ENCODE data around the gene NPNT. TPM values are rescaled to one million over a fixed set of nuclear protein-coding genes. Genes with fewer than 3 reads are reported as not detected.

Gene NPNT
- polyA plus RNA-seq, 1 of the 3 experiments (the other 2 are of a cell fraction) = not detected

DNA sequence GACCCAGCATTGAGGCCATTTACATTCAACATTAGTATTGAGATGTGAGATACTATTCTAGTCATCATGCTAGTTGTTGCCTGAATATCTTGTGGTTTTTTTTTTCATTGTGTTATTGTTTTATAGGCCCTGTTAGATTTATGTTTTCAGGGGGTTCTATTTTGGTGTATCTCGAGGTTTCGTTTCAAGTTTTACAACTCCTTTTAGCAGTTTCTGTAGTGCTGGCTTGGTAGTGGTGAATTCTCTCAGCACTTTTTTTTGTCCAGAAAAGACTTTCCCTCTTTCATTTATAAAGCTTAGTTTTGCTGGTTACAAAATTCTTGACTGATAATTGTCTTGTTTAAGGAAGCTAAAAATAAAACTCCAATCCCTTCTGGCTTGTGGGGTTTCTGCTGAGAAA, 115.5 kb downstream of the NPNT start:
- Histone ChIP-seq H3K79me2 (ENCODE audit: insufficient read depth) (no peaks in the 10 kb centered on the region), H3K4me1 (ENCODE audit: control insufficient read depth in 1 of 2, insufficient read depth in 2 of 2, low read depth in 1 of 2, low read length in 1 of 2) (no peaks in the 10 kb centered on the region), H2AFZ (ENCODE audit: low read depth) (no peak overlapping the region), H3K27ac (ENCODE audit: low read depth in 2 of 2, low read length in 1 of 2) (no peak overlapping the region), H3K27me3 (ENCODE audit: insufficient read depth) (no peaks in the 10 kb centered on the region), H3K9ac (no peak overlapping the region), H3K4me3 (ENCODE audit: low read depth in 2 of 2, low read length in 1 of 2) (no peak overlapping the region), H3K9me2 (no peaks in the 10 kb centered on the region), H3K36me3 (replicated peaks in 1 of 2; ENCODE audit: control insufficient read depth in 1 of 2, insufficient read depth in 2 of 2, low read length in 1 of 2) (no peaks in the 10 kb centered on the region), H3K9me3 (no peaks in the 10 kb centered on the region), H3F3A (replicated peaks; ENCODE audit: insufficient read depth) (no peaks in the 10 kb centered on the region), H3K4me2 (no peak overlapping the region), H4K20me1 (ENCODE audit: insufficient read depth) (no peaks in the 10 kb centered on the region)
- TF ChIP-seq, protein P1, sequence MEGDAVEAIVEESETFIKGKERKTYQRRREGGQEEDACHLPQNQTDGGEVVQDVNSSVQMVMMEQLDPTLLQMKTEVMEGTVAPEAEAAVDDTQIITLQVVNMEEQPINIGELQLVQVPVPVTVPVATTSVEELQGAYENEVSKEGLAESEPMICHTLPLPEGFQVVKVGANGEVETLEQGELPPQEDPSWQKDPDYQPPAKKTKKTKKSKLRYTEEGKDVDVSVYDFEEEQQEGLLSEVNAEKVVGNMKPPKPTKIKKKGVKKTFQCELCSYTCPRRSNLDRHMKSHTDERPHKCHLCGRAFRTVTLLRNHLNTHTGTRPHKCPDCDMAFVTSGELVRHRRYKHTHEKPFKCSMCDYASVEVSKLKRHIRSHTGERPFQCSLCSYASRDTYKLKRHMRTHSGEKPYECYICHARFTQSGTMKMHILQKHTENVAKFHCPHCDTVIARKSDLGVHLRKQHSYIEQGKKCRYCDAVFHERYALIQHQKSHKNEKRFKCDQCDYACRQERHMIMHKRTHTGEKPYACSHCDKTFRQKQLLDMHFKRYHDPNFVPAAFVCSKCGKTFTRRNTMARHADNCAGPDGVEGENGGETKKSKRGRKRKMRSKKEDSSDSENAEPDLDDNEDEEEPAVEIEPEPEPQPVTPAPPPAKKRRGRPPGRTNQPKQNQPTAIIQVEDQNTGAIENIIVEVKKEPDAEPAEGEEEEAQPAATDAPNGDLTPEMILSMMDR (IDR thresholded peaks at IDR 0.05) = no peak
- TF ChIP-seq EZH2phosphoT487 (IDR thresholded peaks at IDR 0.05; ENCODE audit: borderline replicate concordance, low read depth) (no peak), JUND (IDR thresholded peaks at IDR 0.05) (no peak), FOXJ3 (CRISPR knock-in tag; IDR thresholded peaks at IDR 0.05) (no peak), YY1 (IDR thresholded peaks at IDR 0.05; ENCODE audit: low read depth) (no peak), ELF1 (IDR thresholded peaks at IDR 0.05) (no peak), SMC3 (IDR thresholded peaks at IDR 0.05; ENCODE audit: low read depth, low read length) (no peak), NFIC (IDR thresholded peaks at IDR 0.05; ENCODE audit: borderline replicate concordance) (no peak), GABPA (IDR thresholded peaks at IDR 0.05; ENCODE audit: low read depth) (no peak), MXI1 (IDR thresholded peaks at IDR 0.05; ENCODE audit: low read depth, low read length) (no peak), TCF12 (IDR thresholded peaks at IDR 0.05) (no peak), FOSL2 (IDR thresholded peaks at IDR 0.05; ENCODE audit: borderline replicate concordance, low read depth) (no peak)
- TF ChIP-seq, protein P2, sequence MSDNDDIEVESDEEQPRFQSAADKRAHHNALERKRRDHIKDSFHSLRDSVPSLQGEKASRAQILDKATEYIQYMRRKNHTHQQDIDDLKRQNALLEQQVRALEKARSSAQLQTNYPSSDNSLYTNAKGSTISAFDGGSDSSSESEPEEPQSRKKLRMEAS (IDR thresholded peaks at IDR 0.05; ENCODE audit: low read depth) = no peak
- TF ChIP-seq, protein P3, sequence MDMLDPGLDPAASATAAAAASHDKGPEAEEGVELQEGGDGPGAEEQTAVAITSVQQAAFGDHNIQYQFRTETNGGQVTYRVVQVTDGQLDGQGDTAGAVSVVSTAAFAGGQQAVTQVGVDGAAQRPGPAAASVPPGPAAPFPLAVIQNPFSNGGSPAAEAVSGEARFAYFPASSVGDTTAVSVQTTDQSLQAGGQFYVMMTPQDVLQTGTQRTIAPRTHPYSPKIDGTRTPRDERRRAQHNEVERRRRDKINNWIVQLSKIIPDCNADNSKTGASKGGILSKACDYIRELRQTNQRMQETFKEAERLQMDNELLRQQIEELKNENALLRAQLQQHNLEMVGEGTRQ (IDR thresholded peaks at IDR 0.05; ENCODE audit: borderline replicate concordance, low read depth, low read length) = no peak
- TF ChIP-seq, protein P4, sequence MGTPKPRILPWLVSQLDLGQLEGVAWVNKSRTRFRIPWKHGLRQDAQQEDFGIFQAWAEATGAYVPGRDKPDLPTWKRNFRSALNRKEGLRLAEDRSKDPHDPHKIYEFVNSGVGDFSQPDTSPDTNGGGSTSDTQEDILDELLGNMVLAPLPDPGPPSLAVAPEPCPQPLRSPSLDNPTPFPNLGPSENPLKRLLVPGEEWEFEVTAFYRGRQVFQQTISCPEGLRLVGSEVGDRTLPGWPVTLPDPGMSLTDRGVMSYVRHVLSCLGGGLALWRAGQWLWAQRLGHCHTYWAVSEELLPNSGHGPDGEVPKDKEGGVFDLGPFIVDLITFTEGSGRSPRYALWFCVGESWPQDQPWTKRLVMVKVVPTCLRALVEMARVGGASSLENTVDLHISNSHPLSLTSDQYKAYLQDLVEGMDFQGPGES (IDR thresholded peaks at IDR 0.05; ENCODE audit: low read depth, low read length) = no peak
- 8% methylated on average over 2 of the region's 2 CpGs for WGBS (ENCODE audit: low lambda C conversion rate)
- CTCF ChIA-PET = interaction anchor here (1.0 kb wide), 1 partner anchor 35 kb away, joined by 3 read pairs; no protein-coding TSS in a partner anchor
- no peak for DNase-seq
- POLR2A ChIA-PET = no interaction called here

DNA sequence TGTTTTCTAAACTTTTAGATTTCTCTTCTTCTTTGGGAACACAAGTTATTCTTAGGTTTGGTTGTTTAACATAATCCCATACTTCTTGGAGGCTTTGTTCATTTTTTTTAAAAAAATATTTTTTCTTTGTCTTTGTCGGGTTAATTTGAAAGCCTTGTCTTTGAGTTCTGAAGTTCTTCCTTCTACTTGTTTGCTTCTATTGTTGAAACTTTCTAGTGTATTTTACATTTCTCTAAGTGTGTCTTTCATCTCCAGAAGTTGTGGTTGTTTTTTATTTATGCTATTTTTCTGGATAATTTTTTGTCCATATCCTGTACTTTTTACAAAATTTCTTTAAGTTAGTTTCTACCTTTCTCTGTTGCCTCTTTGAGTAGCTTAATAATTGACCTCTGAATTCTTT, 116.1 kb downstream of the NPNT start:
- Histone ChIP-seq H2AFZ (ENCODE audit: low read depth) (no peak overlapping the region), H3K27me3 (ENCODE audit: insufficient read depth) (no peaks in the 10 kb centered on the region), H4K20me1 (ENCODE audit: insufficient read depth) (no peaks in the 10 kb centered on the region), H3K4me1 (ENCODE audit: control insufficient read depth in 1 of 2, insufficient read depth in 2 of 2, low read depth in 1 of 2, low read length in 1 of 2) (no peaks in the 10 kb centered on the region), H3K4me2 (no peak overlapping the region), H3K4me3 (ENCODE audit: low read depth in 2 of 2, low read length in 1 of 2) (no peak overlapping the region), H3K79me2 (ENCODE audit: insufficient read depth) (no peaks in the 10 kb centered on the region), H3F3A (replicated peaks; ENCODE audit: insufficient read depth) (no peaks in the 10 kb centered on the region), H3K27ac (ENCODE audit: low read depth in 2 of 2, low read length in 1 of 2) (no peak overlapping the region), H3K9me2 (no peaks in the 10 kb centered on the region), H3K9me3 (no peaks in the 10 kb centered on the region), H3K36me3 (replicated peaks in 1 of 2; ENCODE audit: control insufficient read depth in 1 of 2, insufficient read depth in 2 of 2, low read length in 1 of 2) (no peaks in the 10 kb centered on the region), H3K9ac (no peak overlapping the region)
- DNase-seq = no peak
- 55% methylated on average over 1 of the region's 1 CpG for WGBS (ENCODE audit: low lambda C conversion rate)
- ChIA-PET POLR2A (no interaction called here), CTCF (interaction anchor here (0.7 to 1.0 kb wide), 2 partner anchors 35 to 1608 kb away, joined by 3 read pairs; no protein-coding TSS in a partner anchor)
- TF ChIP-seq MEF2A (IDR thresholded peaks at IDR 0.05; ENCODE audit: borderline replicate concordance, low read depth) = no peak
- TF ChIP-seq GATA2 (CRISPR knock-in tag; IDR thresholded peaks at IDR 0.05) = no peak
- no peak for TF ChIP-seq TEAD4 (IDR thresholded peaks at IDR 0.05; ENCODE audit: borderline replicate concordance, insufficient read depth)
- TF ChIP-seq, protein P5, sequence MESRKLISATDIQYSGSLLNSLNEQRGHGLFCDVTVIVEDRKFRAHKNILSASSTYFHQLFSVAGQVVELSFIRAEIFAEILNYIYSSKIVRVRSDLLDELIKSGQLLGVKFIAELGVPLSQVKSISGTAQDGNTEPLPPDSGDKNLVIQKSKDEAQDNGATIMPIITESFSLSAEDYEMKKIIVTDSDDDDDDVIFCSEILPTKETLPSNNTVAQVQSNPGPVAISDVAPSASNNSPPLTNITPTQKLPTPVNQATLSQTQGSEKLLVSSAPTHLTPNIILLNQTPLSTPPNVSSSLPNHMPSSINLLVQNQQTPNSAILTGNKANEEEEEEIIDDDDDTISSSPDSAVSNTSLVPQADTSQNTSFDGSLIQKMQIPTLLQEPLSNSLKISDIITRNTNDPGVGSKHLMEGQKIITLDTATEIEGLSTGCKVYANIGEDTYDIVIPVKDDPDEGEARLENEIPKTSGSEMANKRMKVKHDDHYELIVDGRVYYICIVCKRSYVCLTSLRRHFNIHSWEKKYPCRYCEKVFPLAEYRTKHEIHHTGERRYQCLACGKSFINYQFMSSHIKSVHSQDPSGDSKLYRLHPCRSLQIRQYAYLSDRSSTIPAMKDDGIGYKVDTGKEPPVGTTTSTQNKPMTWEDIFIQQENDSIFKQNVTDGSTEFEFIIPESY (IDR thresholded peaks at IDR 0.05; ENCODE audit: borderline replicate concordance, low read depth) = no peak
- TF ChIP-seq, protein P6, sequence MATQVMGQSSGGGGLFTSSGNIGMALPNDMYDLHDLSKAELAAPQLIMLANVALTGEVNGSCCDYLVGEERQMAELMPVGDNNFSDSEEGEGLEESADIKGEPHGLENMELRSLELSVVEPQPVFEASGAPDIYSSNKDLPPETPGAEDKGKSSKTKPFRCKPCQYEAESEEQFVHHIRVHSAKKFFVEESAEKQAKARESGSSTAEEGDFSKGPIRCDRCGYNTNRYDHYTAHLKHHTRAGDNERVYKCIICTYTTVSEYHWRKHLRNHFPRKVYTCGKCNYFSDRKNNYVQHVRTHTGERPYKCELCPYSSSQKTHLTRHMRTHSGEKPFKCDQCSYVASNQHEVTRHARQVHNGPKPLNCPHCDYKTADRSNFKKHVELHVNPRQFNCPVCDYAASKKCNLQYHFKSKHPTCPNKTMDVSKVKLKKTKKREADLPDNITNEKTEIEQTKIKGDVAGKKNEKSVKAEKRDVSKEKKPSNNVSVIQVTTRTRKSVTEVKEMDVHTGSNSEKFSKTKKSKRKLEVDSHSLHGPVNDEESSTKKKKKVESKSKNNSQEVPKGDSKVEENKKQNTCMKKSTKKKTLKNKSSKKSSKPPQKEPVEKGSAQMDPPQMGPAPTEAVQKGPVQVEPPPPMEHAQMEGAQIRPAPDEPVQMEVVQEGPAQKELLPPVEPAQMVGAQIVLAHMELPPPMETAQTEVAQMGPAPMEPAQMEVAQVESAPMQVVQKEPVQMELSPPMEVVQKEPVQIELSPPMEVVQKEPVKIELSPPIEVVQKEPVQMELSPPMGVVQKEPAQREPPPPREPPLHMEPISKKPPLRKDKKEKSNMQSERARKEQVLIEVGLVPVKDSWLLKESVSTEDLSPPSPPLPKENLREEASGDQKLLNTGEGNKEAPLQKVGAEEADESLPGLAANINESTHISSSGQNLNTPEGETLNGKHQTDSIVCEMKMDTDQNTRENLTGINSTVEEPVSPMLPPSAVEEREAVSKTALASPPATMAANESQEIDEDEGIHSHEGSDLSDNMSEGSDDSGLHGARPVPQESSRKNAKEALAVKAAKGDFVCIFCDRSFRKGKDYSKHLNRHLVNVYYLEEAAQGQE (IDR thresholded peaks at IDR 0.05; ENCODE audit: low read depth, low read length) = no peak
- no peak for TF ChIP-seq NFIC (IDR thresholded peaks at IDR 0.05; ENCODE audit: borderline replicate concordance)

Measured in SK-N-SH (cell line).